GM12878 (cell line): Measurements from ENCODE around the gene LTB4R. TPM values are rescaled to one million over a fixed set of nuclear protein-coding genes. Genes with fewer than 3 reads are reported as not detected.

Experiments
- ATAC-seq: fragments of 200-7000 bp; cut with Tn5 transposase; 3 replicates; pipeline ENCODE4 v1.9.1; 2020; ENCODE audit warnings: mild to moderate bottlenecking, moderate library complexity
- BruUV-seq: library from RNA; stranded (reverse); fragments of 400-500 nt; replicated peaks from 2 replicates; lab custom pipeline; 2021; lab: Mats Ljungman, UMichigan
- CTCF ChIA-PET: fragments of 300-600 bp; sonication (Branson Sonifier 250); formaldehyde crosslinking; extraction: SDS; loops from one replicate; lab custom pipeline; 2021; ENCODE audit warnings: inconsistent platforms; lab: Yijun Ruan, JAX
- POLR2A ChIA-PET: fragments of 350-600 bp; formaldehyde crosslinking; extraction: SDS; loops from one replicate; lab custom pipeline; 2021; ENCODE audit warnings: inconsistent platforms; lab: Charles Lee
- RAD21 ChIA-PET: fragments of 300-600 bp; sonication (Branson Sonifier 250); formaldehyde crosslinking; loops from one replicate; lab custom pipeline; 2023; ENCODE audit warnings: antibody characterized with exemption; ENCODE audit not compliant: unreplicated experiment; lab: Charles Lee
- SMC1A ChIA-PET: fragments of 300-600 bp; sonication (Branson Sonifier 250); formaldehyde crosslinking; loops from one replicate; lab custom pipeline; 2023; ENCODE audit not compliant: unreplicated experiment, uncharacterized antibody; lab: Charles Lee
- DNase-seq: peaks from one replicate; pipeline ENCODE4 v3.0.0-alpha.2; 2011; ENCODE audit warnings: low read depth, low spot score
- FAIRE-seq: peaks from 3 replicates; lab custom pipeline; 2011; peaks lifted over from hg19 to GRCh38; lab: Jason Lieb, UNC
- H2AFZ ChIP-seq: 2 replicates; pipeline ENCODE4 v1.6.0; 2011; ENCODE audit warnings: low read depth, low read length, control low read depth; ENCODE audit not compliant: control insufficient read depth
- H3K27ac ChIP-seq: 2 replicates; pipeline ENCODE4 v1.5.1; 2011; ENCODE audit warnings: control low read depth; ENCODE audit not compliant: control insufficient read depth, insufficient read depth
- H3K27me3 ChIP-seq, 2 experiments: replicated peaks in 1 of 2; 2 replicates each; pipeline versions ENCODE4 v1.6.0 to v1.6.1; 2011; ENCODE audit warnings: low read length in 1 of 2; ENCODE audit not compliant: control insufficient read depth in 2 of 2, insufficient read depth in 2 of 2
- H3K36me3 ChIP-seq, 2 experiments: 2 replicates each; pipeline ENCODE4 v1.5.1; 2011; ENCODE audit warnings: low read length in 1 of 2; ENCODE audit not compliant: control insufficient read depth in 2 of 2, insufficient read depth in 2 of 2
- H3K4me1 ChIP-seq: 2 replicates; pipeline ENCODE4 v1.6.1; 2011; ENCODE audit warnings: mild to moderate bottlenecking, low read length, moderate library complexity, mixed read lengths; ENCODE audit not compliant: control insufficient read depth, insufficient read depth
- H3K4me2 ChIP-seq: 2 replicates; pipeline ENCODE4 v1.6.0; 2011; ENCODE audit warnings: control low read depth; ENCODE audit not compliant: control insufficient read depth, insufficient read depth
- H3K4me3 ChIP-seq: fragments of 200-600 bp; sonication (generic); 2 replicates; pipeline ENCODE4 v1.5.1; 2016
- H3K79me2 ChIP-seq: 2 replicates; pipeline ENCODE4 v1.6.0; 2011; ENCODE audit warnings: low read length; ENCODE audit not compliant: control insufficient read depth, insufficient read depth
- H3K9ac ChIP-seq: 2 replicates; pipeline ENCODE4 v1.8.0; 2011; ENCODE audit warnings: low read length, control low read depth, mixed read lengths; ENCODE audit not compliant: control insufficient read depth, insufficient read depth
- H3K9me3 ChIP-seq: replicated peaks from 3 replicates; pipeline ENCODE4 v1.5.1; 2011; ENCODE audit warnings: mild to moderate bottlenecking, low read length; ENCODE audit not compliant: control insufficient read depth, insufficient read depth
- H4K20me1 ChIP-seq: 2 replicates; pipeline ENCODE4 v1.6.0; 2011; ENCODE audit not compliant: control insufficient read depth, insufficient read depth
- ASH2L ChIP-seq: fragments of 300-600, 200-600 bp; sonication (generic); IDR thresholded peaks from 2 replicates; pipeline ENCODE4 v1.6.1; 2017; ENCODE audit warnings: low read depth, mild to moderate bottlenecking, borderline replicate concordance
- ESRRA ChIP-seq: IDR thresholded peaks from 2 replicates; pipeline ENCODE4 v1.6.1; 2012; ENCODE audit warnings: mild to moderate bottlenecking, low read length, improper control_type of control experiment
- FOXK2 ChIP-seq: fragments of 450-650 bp; IDR thresholded peaks from 2 replicates; pipeline ENCODE4 v1.6.1; 2017; ENCODE audit warnings: mild to moderate bottlenecking, moderate library complexity
- HCFC1 ChIP-seq: fragments of 150-350 bp; IDR thresholded peaks from 2 replicates; pipeline ENCODE4 v1.6.1; 2014; ENCODE audit warnings: low read length
- KDM1A ChIP-seq: fragments of 200-600 bp; sonication (generic); IDR thresholded peaks from 2 replicates; pipeline ENCODE4 v1.6.1; 2016; ENCODE audit warnings: borderline replicate concordance
- PAX8 ChIP-seq: fragments of 450-650 bp; IDR thresholded peaks from 2 replicates; pipeline ENCODE4 v1.6.1; 2017; ENCODE audit warnings: mild to moderate bottlenecking, moderate library complexity
- SIN3A ChIP-seq: IDR thresholded peaks from 2 replicates; pipeline ENCODE4 v1.6.1; 2012; ENCODE audit warnings: low read depth, low read length, improper control_type of control experiment
- WGBS: methylation state at CpG from one replicate; pipeline ENCODE4 v1.1.6; 2016; ENCODE audit warnings: low lambda C conversion rate; ENCODE audit not compliant: insufficient replicate concordance, insufficient coverage; ENCODE audit errors: missing lambda C conversion rate; 5-methylcytosine and 5-hydroxymethylcytosine counted together
- in situ Hi-C: fragments of 300-500 bp; cut with MboI; formaldehyde crosslinking; loops from 9 replicates; pipeline ENCODE4 v1.14.3; 2018; ENCODE audit warnings: mixed read lengths
- intact Hi-C: fragments of 100-400 bp; cut with micrococcal nuclease; formaldehyde crosslinking; loops from one replicate; pipeline ENCODE4 v1.14.2; 2022; ENCODE audit not compliant: unreplicated experiment
- polyA plus RNA-seq, 11 experiments: library from polyadenylated mRNA; depleted of rRNA in 4 of 11; unstranded in 6 of 11; stranded (reverse) in 5 of 11; fragments of >200 nt; fragmentation: Nextera tagmentation in 4 of 11; fragmentation: Illumina TruSeq in 1 of 11; extraction: Ambion mirVana in 4 of 11; extraction: Trizol in 1 of 11; gene quantifications; 1 replicate in 1 of 11; 2 replicates in 10 of 11; pipeline versions ENCODE4 v1.2.1 to v1.2.3, GENCODE V29; 2011 to 2016; ENCODE audit warnings: inconsistent platforms in 2 of 11, missing spikeins in 2 of 11, low read depth in 1 of 11
- total RNA-seq, 4 experiments: library from RNA; depleted of rRNA in 3 of 4; stranded (reverse); fragments of >200 nt in 3 of 4; fragmentation: Illumina TruSeq in 1 of 4; extraction: Trizol in 1 of 4; gene quantifications; 2 replicates each; pipeline versions ENCODE4 v1.2.1 to v1.2.3, GENCODE V29; 2013 to 2021
- TF ChIP-seq, protein P1 (sequence below): IDR thresholded peaks from 2 replicates; pipeline ENCODE4 v1.6.1; 2012; ENCODE audit warnings: improper control_type of control experiment, low read depth, low read length; ENCODE audit not compliant: insufficient replicate concordance

Gene LTB4R
- total and polyA plus RNA-seq, 10 of the 15 experiments (the other 5 are each of a cell fraction or from before 2014, with no cell fraction given): 1.2 to 14.0 (median 4.0) TPM

DNA sequence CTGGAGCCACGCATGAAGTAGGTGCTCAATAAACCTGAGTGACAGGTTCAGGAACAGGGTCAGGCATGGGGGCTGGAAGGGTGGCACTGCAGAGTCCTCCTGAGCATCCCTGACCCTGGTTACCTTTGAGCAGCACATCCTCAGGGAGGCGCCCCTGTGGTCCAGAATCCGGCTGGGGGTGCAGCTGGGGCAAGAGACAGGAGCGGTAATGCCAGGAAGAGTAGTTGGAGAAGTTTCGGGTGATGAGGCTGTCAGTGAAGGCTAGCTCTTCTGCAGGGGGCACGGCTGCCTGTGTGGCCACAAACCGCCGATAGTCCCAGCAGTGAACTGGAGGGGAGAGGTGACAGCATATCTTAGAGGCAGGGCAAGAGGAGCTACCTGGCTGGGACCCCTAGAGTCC is 41.9 kb upstream of the LTB4R start:
- H4K20me1 ChIP-seq: no peaks in the 10 kb centered on the region
- H3K4me3 ChIP-seq: no peak overlapping the region
- no peak overlapping the region for H2AFZ ChIP-seq
- H3K9me3 ChIP-seq: no peaks in the 10 kb centered on the region
- no peak overlapping the region for H3K4me2 ChIP-seq
- ATAC-seq (no peak), DNase-seq (no peak), FAIRE-seq (no peak)
- intact Hi-C loops (no loop called here), in situ Hi-C loops (no loop called here)
- BruUV-seq: no TSS peak
- peaks cover 3 to 18% of the 10 kb centered on the region in 2 experiments; a peak in 3 of 4 replicates for H3K36me3 ChIP-seq
- RAD21 ChIA-PET: interaction anchor here (2.9 to 5.6 kb wide), 3 partner anchors 22 to 28 kb away, joined by 20 to 59 read pairs (median 58); partner anchors contain the start of gene TINF2
- no peaks in the 10 kb centered on the region for H3K27me3 ChIP-seq
- WGBS: 98% methylated on average over 8 of the region's 8 CpGs
- H3K79me2 ChIP-seq: peaks cover 12% of the 10 kb centered on the region
- no peak overlapping the region for H3K27ac ChIP-seq
- no peak overlapping the region for H3K9ac ChIP-seq
- CTCF ChIA-PET: interaction anchor here (1.1 to 17.1 kb wide), 7 partner anchors 11 to 161 kb away, joined by 5 to 269 read pairs (median 18); partner anchors contain the start of genes CBLN3, CIDEB, DHRS1 and KHNYN
- peaks cover 18% of the 10 kb centered on the region for H3K4me1 ChIP-seq
- SMC1A ChIA-PET: interaction anchor here (0.8 to 8.9 kb wide), 3 partner anchors 25 to 55 kb away, joined by 3 to 141 read pairs (median 32); partner anchors contain the start of genes DHRS1, NOP9 and TINF2
- POLR2A ChIA-PET: interaction anchor here (0.8 to 10.9 kb wide), 4 partner anchors 12 to 32 kb away, joined by 3 to 171 read pairs (median 11); partner anchors contain the start of gene TINF2
- TF ChIP-seq ASH2L: no peak
- no peak for TF ChIP-seq KDM1A
- TF ChIP-seq, protein P1, sequence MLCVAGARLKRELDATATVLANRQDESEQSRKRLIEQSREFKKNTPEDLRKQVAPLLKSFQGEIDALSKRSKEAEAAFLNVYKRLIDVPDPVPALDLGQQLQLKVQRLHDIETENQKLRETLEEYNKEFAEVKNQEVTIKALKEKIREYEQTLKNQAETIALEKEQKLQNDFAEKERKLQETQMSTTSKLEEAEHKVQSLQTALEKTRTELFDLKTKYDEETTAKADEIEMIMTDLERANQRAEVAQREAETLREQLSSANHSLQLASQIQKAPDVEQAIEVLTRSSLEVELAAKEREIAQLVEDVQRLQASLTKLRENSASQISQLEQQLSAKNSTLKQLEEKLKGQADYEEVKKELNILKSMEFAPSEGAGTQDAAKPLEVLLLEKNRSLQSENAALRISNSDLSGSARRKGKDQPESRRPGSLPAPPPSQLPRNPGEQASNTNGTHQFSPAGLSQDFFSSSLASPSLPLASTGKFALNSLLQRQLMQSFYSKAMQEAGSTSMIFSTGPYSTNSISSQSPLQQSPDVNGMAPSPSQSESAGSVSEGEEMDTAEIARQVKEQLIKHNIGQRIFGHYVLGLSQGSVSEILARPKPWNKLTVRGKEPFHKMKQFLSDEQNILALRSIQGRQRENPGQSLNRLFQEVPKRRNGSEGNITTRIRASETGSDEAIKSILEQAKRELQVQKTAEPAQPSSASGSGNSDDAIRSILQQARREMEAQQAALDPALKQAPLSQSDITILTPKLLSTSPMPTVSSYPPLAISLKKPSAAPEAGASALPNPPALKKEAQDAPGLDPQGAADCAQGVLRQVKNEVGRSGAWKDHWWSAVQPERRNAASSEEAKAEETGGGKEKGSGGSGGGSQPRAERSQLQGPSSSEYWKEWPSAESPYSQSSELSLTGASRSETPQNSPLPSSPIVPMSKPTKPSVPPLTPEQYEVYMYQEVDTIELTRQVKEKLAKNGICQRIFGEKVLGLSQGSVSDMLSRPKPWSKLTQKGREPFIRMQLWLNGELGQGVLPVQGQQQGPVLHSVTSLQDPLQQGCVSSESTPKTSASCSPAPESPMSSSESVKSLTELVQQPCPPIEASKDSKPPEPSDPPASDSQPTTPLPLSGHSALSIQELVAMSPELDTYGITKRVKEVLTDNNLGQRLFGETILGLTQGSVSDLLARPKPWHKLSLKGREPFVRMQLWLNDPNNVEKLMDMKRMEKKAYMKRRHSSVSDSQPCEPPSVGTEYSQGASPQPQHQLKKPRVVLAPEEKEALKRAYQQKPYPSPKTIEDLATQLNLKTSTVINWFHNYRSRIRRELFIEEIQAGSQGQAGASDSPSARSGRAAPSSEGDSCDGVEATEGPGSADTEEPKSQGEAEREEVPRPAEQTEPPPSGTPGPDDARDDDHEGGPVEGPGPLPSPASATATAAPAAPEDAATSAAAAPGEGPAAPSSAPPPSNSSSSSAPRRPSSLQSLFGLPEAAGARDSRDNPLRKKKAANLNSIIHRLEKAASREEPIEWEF: no peak
- TF ChIP-seq HCFC1: no peak
- no peak for TF ChIP-seq PAX8
- no peak for TF ChIP-seq ESRRA
- no peak for TF ChIP-seq SIN3A
- TF ChIP-seq FOXK2: no peak
